HEK293 (cell line): ENCODE results near the gene CNOT6L.

Source experiments
- CTCF ChIA-PET: fragments of 350-600 bp; formaldehyde crosslinking; extraction: SDS; loops from one replicate; lab custom pipeline; 2021; ENCODE audit warnings: antibody characterized with exemption; lab: Yijun Ruan, JAX
- POLR2A ChIA-PET: fragments of 300-600 bp; formaldehyde crosslinking; extraction: SDS; loops from one replicate; lab custom pipeline; 2020; ENCODE audit warnings: antibody characterized with exemption, inconsistent platforms; lab: Yijun Ruan, JAX
- H3K27ac ChIP-seq: fragments of 200-500 bp; sonication (Bioruptor generic); 2 replicates; pipeline ENCODE4 v1.5.1; 2014; ENCODE audit warnings: low read depth, low read length, control low read depth, inconsistent platforms; ENCODE audit errors: extremely low read depth
- H3K36me3 ChIP-seq, 2 experiments: fragments of 200-500 bp in 1 of 2; sonication (Bioruptor generic) in 1 of 2; 1 replicate in 1 of 2; 2 replicates in 1 of 2; pipeline ENCODE4 v1.5.1; 2014 to 2017; ENCODE audit warnings: inconsistent platforms in 2 of 2, low read length in 2 of 2; ENCODE audit not compliant: control insufficient read depth in 2 of 2, insufficient read depth in 1 of 2
- H3K4me1 ChIP-seq: fragments of 200-500 bp; sonication (Bioruptor generic); 2 replicates; pipeline ENCODE4 v1.5.1; 2014; ENCODE audit warnings: mild to moderate bottlenecking, low read length, inconsistent platforms; ENCODE audit not compliant: control insufficient read depth, insufficient read depth
- H3K4me3 ChIP-seq: 2 replicates; pipeline ENCODE4 v1.5.1; 2011; ENCODE audit warnings: low read depth, mild to moderate bottlenecking, control low read depth, low read length, moderate library complexity
- H3K9me3 ChIP-seq: fragments of 200-500 bp; sonication (Bioruptor generic); 2 replicates; pipeline ENCODE4 v1.5.1; 2014; ENCODE audit warnings: low read depth, low read length, inconsistent platforms; ENCODE audit not compliant: control insufficient read depth, insufficient read depth
- FEZF1 ChIP-seq: fragments of 450-650 bp; formaldehyde crosslinking; IDR thresholded peaks from 2 replicates; pipeline ENCODE4 v1.5.1; 2016; ENCODE audit warnings: missing biosample characterization, missing genetic modification characterization
- IKZF3 ChIP-seq: fragments of 450-650 bp; IDR thresholded peaks from 2 replicates; pipeline ENCODE4 v1.5.0; 2018; ENCODE audit warnings: missing biosample characterization, mild to moderate bottlenecking, missing genetic modification characterization, moderate library complexity
- OVOL3 ChIP-seq: fragments of 450-650 bp; formaldehyde crosslinking; IDR thresholded peaks from 2 replicates; pipeline ENCODE4 v1.5.1; 2016; ENCODE audit warnings: missing biosample characterization, missing genetic modification characterization
- REPIN1 ChIP-seq: fragments of 450-650 bp; formaldehyde crosslinking; IDR thresholded peaks from 2 replicates; pipeline ENCODE4 v1.5.1; 2017; ENCODE audit warnings: missing biosample characterization, missing genetic modification characterization, low read depth
- TRIM28 ChIP-seq: IDR thresholded peaks from 2 replicates; pipeline ENCODE4 v1.6.1; 2011; ENCODE audit warnings: low read length, control low read depth, borderline replicate concordance
- WT1 ChIP-seq: fragments of 450-650 bp; formaldehyde crosslinking; IDR thresholded peaks from 2 replicates; pipeline ENCODE4 v1.5.1; 2016; ENCODE audit warnings: missing biosample characterization, missing genetic modification characterization
- ZBTB17 ChIP-seq: fragments of 450-650 bp; formaldehyde crosslinking; IDR thresholded peaks from 2 replicates; pipeline ENCODE4 v1.5.1; 2016; ENCODE audit warnings: missing biosample characterization, missing genetic modification characterization
- ZNF302 ChIP-seq: fragments of 450-650 bp; formaldehyde crosslinking; IDR thresholded peaks from 2 replicates; pipeline ENCODE4 v1.5.1; 2016; ENCODE audit warnings: missing biosample characterization, missing genetic modification characterization, low read depth
- ZNF341 ChIP-seq: fragments of 450-650 bp; formaldehyde crosslinking; IDR thresholded peaks from 2 replicates; pipeline ENCODE4; 2016; ENCODE audit warnings: low read depth, missing biosample characterization, missing genetic modification characterization
- ZNF391 ChIP-seq: fragments of 450-650 bp; formaldehyde crosslinking; IDR thresholded peaks from 2 replicates; pipeline ENCODE4 v1.5.1; 2016; ENCODE audit warnings: low read depth, missing biosample characterization, missing genetic modification characterization, borderline replicate concordance
- ZNF629 ChIP-seq: fragments of 450-650 bp; formaldehyde crosslinking; IDR thresholded peaks from 2 replicates; pipeline ENCODE4 v1.5.1; 2017; ENCODE audit warnings: missing biosample characterization, missing genetic modification characterization
- ZNF654 ChIP-seq: fragments of 450-650 bp; formaldehyde crosslinking; IDR thresholded peaks from 2 replicates; pipeline ENCODE4 v1.5.1; 2016; ENCODE audit warnings: low read depth, missing biosample characterization, missing genetic modification characterization
- ZNF660 ChIP-seq: fragments of 450-650 bp; IDR thresholded peaks from 2 replicates; pipeline ENCODE4 v1.5.1; 2018; ENCODE audit warnings: missing biosample characterization, mild to moderate bottlenecking, missing genetic modification characterization
- ZNF670 ChIP-seq: fragments of 450-650 bp; formaldehyde crosslinking; IDR thresholded peaks from 2 replicates; pipeline ENCODE4 v1.5.1; 2016; ENCODE audit warnings: missing biosample characterization, missing genetic modification characterization, low read depth
- ZNF677 ChIP-seq: fragments of 450-650 bp; IDR thresholded peaks from 2 replicates; pipeline ENCODE4 v1.5.0; 2018; ENCODE audit warnings: missing biosample characterization, mild to moderate bottlenecking, missing genetic modification characterization, moderate library complexity
- ZNF76 ChIP-seq: fragments of 450-650 bp; formaldehyde crosslinking; IDR thresholded peaks from 2 replicates; pipeline ENCODE4; 2016; ENCODE audit warnings: low read depth, missing biosample characterization, missing genetic modification characterization, borderline replicate concordance
- ZNF768 ChIP-seq: fragments of 450-650 bp; formaldehyde crosslinking; IDR thresholded peaks from 2 replicates; pipeline ENCODE4 v1.5.1; 2018; ENCODE audit warnings: missing biosample characterization, mild to moderate bottlenecking, missing genetic modification characterization
- ZNF785 ChIP-seq: fragments of 450-650 bp; formaldehyde crosslinking; IDR thresholded peaks from 2 replicates; pipeline ENCODE4 v1.5.1; 2016; ENCODE audit warnings: missing biosample characterization, missing genetic modification characterization
- ZNF843 ChIP-seq: fragments of 450-650 bp; formaldehyde crosslinking; IDR thresholded peaks from 2 replicates; pipeline ENCODE4 v1.5.1; 2016; ENCODE audit warnings: missing biosample characterization, missing genetic modification characterization
- ZSCAN30 ChIP-seq: fragments of 450-650 bp; IDR thresholded peaks from 2 replicates; pipeline ENCODE4 v1.5.1; 2018; ENCODE audit warnings: missing biosample characterization, mild to moderate bottlenecking, missing genetic modification characterization, moderate library complexity
- TF ChIP-seq, protein P1 (sequence below): fragments of 450-650 bp; formaldehyde crosslinking; IDR thresholded peaks from 2 replicates; pipeline ENCODE4 v1.5.1; 2016; ENCODE audit warnings: missing biosample characterization, missing genetic modification characterization, low read depth
- TF ChIP-seq, protein P2 (sequence below): fragments of 450-650 bp; formaldehyde crosslinking; IDR thresholded peaks from 2 replicates; pipeline ENCODE4 v1.5.1; 2016; ENCODE audit warnings: missing biosample characterization, missing genetic modification characterization
- TF ChIP-seq, protein P3 (sequence below): fragments of 450-650 bp; formaldehyde crosslinking; IDR thresholded peaks from 2 replicates; pipeline ENCODE4 v1.5.1; 2017; ENCODE audit warnings: missing biosample characterization, missing genetic modification characterization
- TF ChIP-seq, protein P4 (sequence below): fragments of 450-650 bp; formaldehyde crosslinking; IDR thresholded peaks from 2 replicates; pipeline ENCODE4 v1.5.1; 2016; ENCODE audit warnings: missing biosample characterization, missing genetic modification characterization, borderline replicate concordance
- TF ChIP-seq, protein P5 (sequence below): sonication (generic); formaldehyde crosslinking; IDR thresholded peaks from 2 replicates; pipeline ENCODE4 v1.8.1; 2022; ENCODE audit warnings: mild to moderate bottlenecking, moderate library complexity, missing genetic modification reagents
- TF ChIP-seq, protein P6 (sequence below): fragments of 450-650 bp; formaldehyde crosslinking; IDR thresholded peaks from 2 replicates; pipeline ENCODE4 v1.5.1; 2016; ENCODE audit warnings: missing biosample characterization, missing genetic modification characterization

Gene CNOT6L

DNA sequence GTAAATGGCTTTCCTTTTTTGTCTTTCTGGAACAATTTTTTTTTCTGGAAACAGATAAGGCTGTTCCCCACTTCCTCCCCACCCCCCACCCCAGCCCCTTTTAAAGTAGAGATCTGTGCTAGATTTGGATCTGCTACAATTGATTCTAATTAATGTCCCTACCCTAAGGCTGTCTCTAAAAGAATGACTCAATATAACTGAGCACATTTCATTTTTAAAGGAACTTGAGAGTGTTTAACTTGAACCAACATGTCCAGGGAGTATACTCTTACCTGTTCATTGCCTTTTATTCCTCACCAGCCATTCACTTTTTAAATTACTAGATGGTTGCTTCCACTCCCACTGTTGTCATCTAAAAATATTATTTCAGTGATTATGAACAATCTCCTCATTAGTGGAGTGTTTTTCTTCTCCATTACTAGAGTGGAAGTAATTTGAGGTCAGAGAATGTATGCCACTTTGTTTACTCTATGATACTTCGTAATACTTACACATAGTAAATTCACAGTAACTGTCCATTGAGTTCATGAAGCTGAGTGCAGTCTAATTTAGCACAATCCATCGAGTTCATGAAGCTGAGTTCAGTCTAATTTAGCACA, 14.1 kb upstream of the CNOT6L start:
- POLR2A ChIA-PET: interaction anchor here (0.9 kb wide), 1 partner anchor 13 kb away, joined by 6 read pairs; no protein-coding TSS in a partner anchor
- CTCF ChIA-PET: no interaction called here
- H3K9me3 ChIP-seq: no peaks in the 10 kb centered on the region
- TF ChIP-seq, protein P1, sequence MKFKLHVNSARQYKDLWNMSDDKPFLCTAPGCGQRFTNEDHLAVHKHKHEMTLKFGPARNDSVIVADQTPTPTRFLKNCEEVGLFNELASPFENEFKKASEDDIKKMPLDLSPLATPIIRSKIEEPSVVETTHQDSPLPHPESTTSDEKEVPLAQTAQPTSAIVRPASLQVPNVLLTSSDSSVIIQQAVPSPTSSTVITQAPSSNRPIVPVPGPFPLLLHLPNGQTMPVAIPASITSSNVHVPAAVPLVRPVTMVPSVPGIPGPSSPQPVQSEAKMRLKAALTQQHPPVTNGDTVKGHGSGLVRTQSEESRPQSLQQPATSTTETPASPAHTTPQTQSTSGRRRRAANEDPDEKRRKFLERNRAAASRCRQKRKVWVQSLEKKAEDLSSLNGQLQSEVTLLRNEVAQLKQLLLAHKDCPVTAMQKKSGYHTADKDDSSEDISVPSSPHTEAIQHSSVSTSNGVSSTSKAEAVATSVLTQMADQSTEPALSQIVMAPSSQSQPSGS (tag by site-specific recombination): no peak
- TF ChIP-seq ZNF76 (no peak), IKZF3 (tag by site-specific recombination) (0 out of 2 replicates have a peak, but pooled peaks have one; percentile 24), ZSCAN30 (tag by site-specific recombination) (no peak), ZNF785 (tag by site-specific recombination) (no peak), TRIM28 (peak; percentile 38; the same call in 1 of the 2 replicates), ZNF843 (tag by site-specific recombination) (peak; percentile 57; the same call in 1 of the 2 replicates), ZNF670 (tag by site-specific recombination) (no peak), ZNF341 (tag by site-specific recombination) (peak; percentile 48; the same call in 1 of the 2 replicates), ZNF768 (tag by site-specific recombination) (no peak), ZNF660 (tag by site-specific recombination) (no peak), OVOL3 (tag by site-specific recombination) (peak; percentile 64), ZNF677 (tag by site-specific recombination) (no peak), WT1 (tag by site-specific recombination) (peak; percentile 97), ZNF654 (tag by site-specific recombination) (no peak), FEZF1 (tag by site-specific recombination) (peak; percentile 80), ZNF391 (tag by site-specific recombination) (no peak), REPIN1 (tag by site-specific recombination) (no peak), ZNF629 (tag by site-specific recombination) (peak; percentile 62; the same call in 1 of the 2 replicates), ZBTB17 (no peak), ZNF302 (tag by site-specific recombination) (no peak)
- TF ChIP-seq, protein P2, sequence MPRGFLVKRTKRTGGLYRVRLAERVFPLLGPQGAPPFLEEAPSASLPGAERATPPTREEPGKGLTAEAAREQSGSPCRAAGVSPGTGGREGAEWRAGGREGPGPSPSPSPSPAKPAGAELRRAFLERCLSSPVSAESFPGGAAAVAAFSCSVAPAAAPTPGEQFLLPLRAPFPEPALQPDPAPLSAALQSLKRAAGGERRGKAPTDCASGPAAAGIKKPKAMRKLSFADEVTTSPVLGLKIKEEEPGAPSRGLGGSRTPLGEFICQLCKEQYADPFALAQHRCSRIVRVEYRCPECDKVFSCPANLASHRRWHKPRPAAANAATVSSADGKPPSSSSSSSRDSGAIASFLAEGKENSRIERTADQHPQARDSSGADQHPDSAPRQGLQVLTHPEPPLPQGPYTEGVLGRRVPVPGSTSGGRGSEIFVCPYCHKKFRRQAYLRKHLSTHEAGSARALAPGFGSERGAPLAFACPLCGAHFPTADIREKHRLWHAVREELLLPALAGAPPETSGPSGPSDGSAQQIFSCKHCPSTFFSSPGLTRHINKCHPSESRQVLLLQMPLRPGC: no peak
- TF ChIP-seq, protein P3, sequence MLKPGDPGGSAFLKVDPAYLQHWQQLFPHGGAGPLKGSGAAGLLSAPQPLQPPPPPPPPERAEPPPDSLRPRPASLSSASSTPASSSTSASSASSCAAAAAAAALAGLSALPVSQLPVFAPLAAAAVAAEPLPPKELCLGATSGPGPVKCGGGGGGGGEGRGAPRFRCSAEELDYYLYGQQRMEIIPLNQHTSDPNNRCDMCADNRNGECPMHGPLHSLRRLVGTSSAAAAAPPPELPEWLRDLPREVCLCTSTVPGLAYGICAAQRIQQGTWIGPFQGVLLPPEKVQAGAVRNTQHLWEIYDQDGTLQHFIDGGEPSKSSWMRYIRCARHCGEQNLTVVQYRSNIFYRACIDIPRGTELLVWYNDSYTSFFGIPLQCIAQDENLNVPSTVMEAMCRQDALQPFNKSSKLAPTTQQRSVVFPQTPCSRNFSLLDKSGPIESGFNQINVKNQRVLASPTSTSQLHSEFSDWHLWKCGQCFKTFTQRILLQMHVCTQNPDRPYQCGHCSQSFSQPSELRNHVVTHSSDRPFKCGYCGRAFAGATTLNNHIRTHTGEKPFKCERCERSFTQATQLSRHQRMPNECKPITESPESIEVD: peak; percentile 64
- TF ChIP-seq, protein P4, sequence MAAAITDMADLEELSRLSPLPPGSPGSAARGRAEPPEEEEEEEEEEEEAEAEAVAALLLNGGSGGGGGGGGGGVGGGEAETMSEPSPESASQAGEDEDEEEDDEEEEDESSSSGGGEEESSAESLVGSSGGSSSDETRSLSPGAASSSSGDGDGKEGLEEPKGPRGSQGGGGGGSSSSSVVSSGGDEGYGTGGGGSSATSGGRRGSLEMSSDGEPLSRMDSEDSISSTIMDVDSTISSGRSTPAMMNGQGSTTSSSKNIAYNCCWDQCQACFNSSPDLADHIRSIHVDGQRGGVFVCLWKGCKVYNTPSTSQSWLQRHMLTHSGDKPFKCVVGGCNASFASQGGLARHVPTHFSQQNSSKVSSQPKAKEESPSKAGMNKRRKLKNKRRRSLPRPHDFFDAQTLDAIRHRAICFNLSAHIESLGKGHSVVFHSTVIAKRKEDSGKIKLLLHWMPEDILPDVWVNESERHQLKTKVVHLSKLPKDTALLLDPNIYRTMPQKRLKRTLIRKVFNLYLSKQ (tag by site-specific recombination): no peak
- TF ChIP-seq, protein P5, sequence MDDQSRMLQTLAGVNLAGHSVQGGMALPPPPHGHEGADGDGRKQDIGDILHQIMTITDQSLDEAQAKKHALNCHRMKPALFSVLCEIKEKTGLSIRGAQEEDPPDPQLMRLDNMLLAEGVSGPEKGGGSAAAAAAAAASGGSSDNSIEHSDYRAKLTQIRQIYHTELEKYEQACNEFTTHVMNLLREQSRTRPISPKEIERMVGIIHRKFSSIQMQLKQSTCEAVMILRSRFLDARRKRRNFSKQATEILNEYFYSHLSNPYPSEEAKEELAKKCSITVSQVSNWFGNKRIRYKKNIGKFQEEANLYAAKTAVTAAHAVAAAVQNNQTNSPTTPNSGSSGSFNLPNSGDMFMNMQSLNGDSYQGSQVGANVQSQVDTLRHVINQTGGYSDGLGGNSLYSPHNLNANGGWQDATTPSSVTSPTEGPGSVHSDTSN (CRISPR knock-in tag): no peak
- TF ChIP-seq, protein P6, sequence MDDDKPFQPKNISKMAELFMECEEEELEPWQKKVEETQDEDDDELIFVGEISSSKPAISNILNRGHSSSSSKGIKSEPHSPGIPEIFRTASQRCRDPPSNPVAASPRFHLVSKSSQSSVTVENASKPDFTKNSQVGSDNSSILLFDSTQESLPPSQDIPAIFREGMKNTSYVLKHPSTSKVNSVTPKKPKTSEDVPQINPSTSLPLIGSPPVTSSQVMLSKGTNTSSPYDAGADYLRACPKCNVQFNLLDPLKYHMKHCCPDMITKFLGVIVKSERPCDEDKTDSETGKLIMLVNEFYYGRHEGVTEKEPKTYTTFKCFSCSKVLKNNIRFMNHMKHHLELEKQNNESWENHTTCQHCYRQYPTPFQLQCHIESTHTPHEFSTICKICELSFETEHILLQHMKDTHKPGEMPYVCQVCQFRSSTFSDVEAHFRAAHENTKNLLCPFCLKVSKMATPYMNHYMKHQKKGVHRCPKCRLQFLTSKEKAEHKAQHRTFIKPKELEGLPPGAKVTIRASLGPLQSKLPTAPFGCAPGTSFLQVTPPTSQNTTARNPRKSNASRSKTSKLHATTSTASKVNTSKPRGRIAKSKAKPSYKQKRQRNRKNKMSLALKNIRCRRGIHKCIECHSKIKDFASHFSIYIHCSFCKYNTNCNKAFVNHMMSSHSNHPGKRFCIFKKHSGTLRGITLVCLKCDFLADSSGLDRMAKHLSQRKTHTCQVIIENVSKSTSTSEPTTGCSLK: no peak

More for the DNA sequence above, 14.1 kb upstream of the CNOT6L start:
- H3K27ac ChIP-seq: no peak overlapping the region
- no peaks in the 10 kb centered on the region for H3K36me3 ChIP-seq
- no peaks in the 10 kb centered on the region for H3K4me1 ChIP-seq
- no peak overlapping the region for H3K4me3 ChIP-seq
